ENCODE results near the gene STRADA. TPM values are rescaled to one million over a fixed set of nuclear protein-coding genes. Genes with fewer than 3 reads are reported as not detected.
"Not testable (repeated sequence)": the region's sequence is repeated elsewhere in the genome, so short reads cannot be mapped to it uniquely, and the experiment has no call there.

STRADA gene
- total and polyA plus RNA-seq, 9 donors, result 15.1 to 35.4 (median 25.0) TPM

- H3K4me3 ChIP-seq (ENCODE audit: low read length); H3K27me3 ChIP-seq (ENCODE audit: control insufficient read depth, insufficient read depth, low read length); DNase-seq; H3K9me3 ChIP-seq (replicated peaks; ENCODE audit: control insufficient read depth, low read depth, low read length); H3K36me3 ChIP-seq (ENCODE audit: control insufficient read depth, insufficient read depth, low read length); H3K27ac ChIP-seq (ENCODE audit: low read length); H3K4me1 ChIP-seq (ENCODE audit: control insufficient read depth, insufficient read depth, low read length): not testable (repeated sequence)
- WGBS (ENCODE audit: insufficient coverage), result no CpG with 5 or more reads among the region's 5 CpGs
Observed at GRCh38 chr17:63720194-63720593, 21.4 kb downstream of the STRADA start.

- Histone ChIP-seq H3K4me1 (ENCODE audit: control insufficient read depth, insufficient read depth, low read length) (no peaks in the 10 kb centered on the region), H3K27ac (ENCODE audit: low read length) (no peak overlapping the region), H3K4me3 (ENCODE audit: low read length) (no peak overlapping the region), H3K36me3 (ENCODE audit: control insufficient read depth, insufficient read depth, low read length) (peaks cover 7% of the 10 kb centered on the region), H3K9me3 (replicated peaks; ENCODE audit: control insufficient read depth, low read depth, low read length) (no peaks in the 10 kb centered on the region), H3K27me3 (ENCODE audit: control insufficient read depth, insufficient read depth, low read length) (no peaks in the 10 kb centered on the region)
- 70% methylated on average over 4 of the region's 5 CpGs for WGBS (ENCODE audit: insufficient coverage)
- no peak for DNase-seq
Observed at GRCh38 chr17:63718988-63719387, 22.6 kb downstream of the STRADA start.

DNA sequence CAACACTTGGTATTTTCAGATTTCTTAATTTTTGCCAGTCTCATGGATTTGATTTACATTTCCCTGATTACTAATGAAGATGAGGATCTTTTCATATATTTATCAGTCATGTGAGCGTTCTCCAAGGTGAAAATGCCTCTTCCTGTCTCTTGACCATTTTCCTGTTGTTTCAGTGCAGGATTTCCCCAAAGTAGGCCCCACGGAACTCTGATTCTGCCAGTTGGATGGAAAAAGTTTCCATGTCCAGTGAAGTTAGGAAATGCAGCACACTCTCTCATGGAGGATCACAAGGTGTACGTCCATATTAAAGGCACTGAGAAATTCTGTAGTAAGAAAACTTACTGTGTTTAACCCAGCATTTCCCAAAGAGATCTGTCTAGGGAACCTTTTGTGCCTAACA lies 25.2 kb downstream of the STRADA start:
- H3K4me1 ChIP-seq (ENCODE audit: control insufficient read depth, insufficient read depth, low read length), result no peaks in the 10 kb centered on the region
- H3K27ac ChIP-seq (ENCODE audit: low read length), result no peak overlapping the region
- peaks cover 30% of the 10 kb centered on the region for H3K36me3 ChIP-seq (ENCODE audit: control insufficient read depth, insufficient read depth, low read length)
- H3K9me3 ChIP-seq (replicated peaks; ENCODE audit: control insufficient read depth, low read depth, low read length), result no peaks in the 10 kb centered on the region
- no peak overlapping the region for H3K4me3 ChIP-seq (ENCODE audit: low read length)
- WGBS (ENCODE audit: insufficient coverage), result 50% methylated on average over 1 of the region's 3 CpGs
- DNase-seq, result no peak
- H3K27me3 ChIP-seq (ENCODE audit: control insufficient read depth, insufficient read depth, low read length), result no peaks in the 10 kb centered on the region

GRCh38 chr17:63714550-63715277 lies 26.9 kb downstream of the STRADA start:
- no peaks in the 10 kb centered on the region for H3K9me3 ChIP-seq (replicated peaks; ENCODE audit: control insufficient read depth, low read depth, low read length)
- peaks cover 47% of the 10 kb centered on the region for H3K36me3 ChIP-seq (ENCODE audit: control insufficient read depth, insufficient read depth, low read length)
- H3K4me3 ChIP-seq (ENCODE audit: low read length), result no peak overlapping the region
- 43% methylated on average over 6 of the region's 10 CpGs for WGBS (ENCODE audit: insufficient coverage)
- H3K27me3 ChIP-seq (ENCODE audit: control insufficient read depth, insufficient read depth, low read length), result no peaks in the 10 kb centered on the region
- H3K4me1 ChIP-seq (ENCODE audit: control insufficient read depth, insufficient read depth, low read length), result no peaks in the 10 kb centered on the region
- no peak overlapping the region for H3K27ac ChIP-seq (ENCODE audit: low read length)
- no peak for DNase-seq

DNA sequence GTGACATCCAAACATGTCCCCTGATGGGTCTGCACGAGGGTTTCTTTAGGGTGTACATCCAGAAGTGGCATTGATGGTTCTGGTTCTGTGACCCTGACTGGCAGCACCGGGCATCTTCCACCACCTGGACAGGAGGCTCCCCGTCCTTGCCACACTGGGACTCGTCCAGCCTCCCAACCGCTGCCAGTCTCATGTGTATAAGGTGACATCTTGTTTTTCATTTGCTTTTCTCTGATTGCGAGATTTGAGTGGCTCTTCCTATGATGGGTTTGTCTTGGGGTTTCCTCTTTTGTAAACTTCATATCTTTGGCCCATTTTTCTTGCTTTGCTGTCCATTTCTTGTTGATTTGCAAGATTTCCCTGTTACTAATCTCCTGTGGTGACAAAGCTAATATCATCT lies 32.5 kb downstream of the STRADA start:
- Histone ChIP-seq H3K27ac (ENCODE audit: low read length) (no peak overlapping the region), H3K9me3 (replicated peaks; ENCODE audit: control insufficient read depth, low read depth, low read length) (no peaks in the 10 kb centered on the region), H3K4me1 (ENCODE audit: control insufficient read depth, insufficient read depth, low read length) (no peaks in the 10 kb centered on the region), H3K36me3 (ENCODE audit: control insufficient read depth, insufficient read depth, low read length) (peaks cover 84% of the 10 kb centered on the region), H3K4me3 (ENCODE audit: low read length) (no peak overlapping the region), H3K27me3 (ENCODE audit: control insufficient read depth, insufficient read depth, low read length) (no peaks in the 10 kb centered on the region)
- no peak for DNase-seq
- 80% methylated on average over 1 of the region's 6 CpGs for WGBS (ENCODE audit: insufficient coverage)

- H3K27me3 ChIP-seq (ENCODE audit: control insufficient read depth, insufficient read depth, low read length), result no peaks in the 10 kb centered on the region
- no peak for DNase-seq
- peaks cover 1% of the 10 kb centered on the region for H3K4me1 ChIP-seq (ENCODE audit: control insufficient read depth, insufficient read depth, low read length)
- WGBS (ENCODE audit: insufficient coverage), result 87% methylated on average over 5 of the region's 11 CpGs
- H3K36me3 ChIP-seq (ENCODE audit: control insufficient read depth, insufficient read depth, low read length), result peaks cover 79% of the 10 kb centered on the region
- H3K27ac ChIP-seq (ENCODE audit: low read length), result no peak overlapping the region
- no peaks in the 10 kb centered on the region for H3K9me3 ChIP-seq (replicated peaks; ENCODE audit: control insufficient read depth, low read depth, low read length)
- H3K4me3 ChIP-seq (ENCODE audit: low read length), result no peak overlapping the region
Observed at GRCh38 chr17:63707151-63707550, 34.4 kb downstream of the STRADA start.

DNA sequence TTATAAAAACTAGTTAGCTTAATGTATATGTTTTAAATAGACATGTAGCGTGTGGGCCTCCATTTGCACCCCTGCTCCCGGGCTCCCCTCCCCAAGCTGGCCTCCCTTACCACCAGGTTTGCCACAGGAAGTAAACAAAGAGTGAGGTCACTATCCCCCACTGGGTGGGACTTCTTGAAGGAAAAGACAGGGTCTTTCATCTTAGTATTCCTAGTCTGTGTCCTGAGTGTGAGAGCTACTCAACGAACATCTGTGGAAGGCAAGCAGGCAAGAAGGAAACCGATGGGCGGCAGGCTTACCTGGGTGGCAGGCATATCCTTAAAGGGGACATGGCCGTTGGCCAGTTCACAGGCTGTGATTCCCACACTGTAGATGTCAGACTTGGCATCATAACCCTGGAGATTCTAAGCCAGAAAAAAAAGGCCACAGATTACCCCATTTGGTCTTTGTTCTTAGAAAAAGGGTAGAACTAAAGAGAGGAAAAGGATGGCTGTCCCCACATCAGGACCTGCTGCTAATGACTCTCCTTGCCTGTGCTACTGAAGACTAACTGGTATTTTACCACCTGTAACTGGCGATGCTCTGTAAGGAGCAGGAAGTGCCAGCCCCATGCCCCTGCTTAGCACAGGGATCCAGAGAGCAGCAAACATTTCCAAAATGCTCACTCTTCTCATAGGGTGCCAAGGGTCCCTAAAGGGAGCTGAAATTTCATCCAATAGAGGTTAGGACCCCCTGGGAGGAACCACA lies 35.1 kb downstream of the STRADA start:
- H3K9me3 ChIP-seq (replicated peaks; ENCODE audit: control insufficient read depth, low read depth, low read length), result no peaks in the 10 kb centered on the region
- H3K27me3 ChIP-seq (ENCODE audit: control insufficient read depth, insufficient read depth, low read length), result no peaks in the 10 kb centered on the region
- H3K27ac ChIP-seq (ENCODE audit: low read length), result no peak overlapping the region
- DNase-seq, result no peak
- H3K4me1 ChIP-seq (ENCODE audit: control insufficient read depth, insufficient read depth, low read length), result peaks cover 2% of the 10 kb centered on the region
- peaks cover 73% of the 10 kb centered on the region for H3K36me3 ChIP-seq (ENCODE audit: control insufficient read depth, insufficient read depth, low read length)
- H3K4me3 ChIP-seq (ENCODE audit: low read length), result no peak overlapping the region
- WGBS (ENCODE audit: insufficient coverage), result 76% methylated on average over 4 of the region's 7 CpGs

DNA sequence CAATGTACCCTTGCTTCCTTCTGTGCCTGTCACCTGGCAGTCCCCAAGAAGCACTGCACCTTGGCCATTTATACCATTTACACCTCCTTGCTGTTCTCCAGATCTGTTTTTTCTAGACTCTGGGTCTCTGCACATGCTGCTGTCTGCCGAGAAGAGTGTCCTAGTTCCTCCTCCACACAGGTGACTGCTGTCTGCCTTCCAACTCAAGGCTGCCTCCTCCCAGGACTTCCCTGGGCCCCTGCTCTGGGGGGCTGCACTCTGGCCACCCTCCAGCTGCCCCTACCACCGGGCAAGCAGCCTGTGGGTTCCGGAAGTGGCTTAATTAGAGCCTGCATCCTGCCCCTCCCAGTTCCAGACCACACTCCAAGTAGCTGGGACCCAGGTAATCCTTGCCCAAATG lies 35.9 kb downstream of the STRADA start:
- H3K27ac ChIP-seq (ENCODE audit: low read length), result no peak overlapping the region
- H3K36me3 ChIP-seq (ENCODE audit: control insufficient read depth, insufficient read depth, low read length), result peaks cover 64% of the 10 kb centered on the region

GRCh38 chr17:63704836-63705235 lies 36.8 kb downstream of the STRADA start:
- DNase-seq, result no peak
- peaks cover 56% of the 10 kb centered on the region for H3K36me3 ChIP-seq (ENCODE audit: control insufficient read depth, insufficient read depth, low read length)
- H3K4me3 ChIP-seq (ENCODE audit: low read length), result no peak overlapping the region
- no peaks in the 10 kb centered on the region for H3K9me3 ChIP-seq (replicated peaks; ENCODE audit: control insufficient read depth, low read depth, low read length)
- H3K27me3 ChIP-seq (ENCODE audit: control insufficient read depth, insufficient read depth, low read length), result no peaks in the 10 kb centered on the region
- H3K4me1 ChIP-seq (ENCODE audit: control insufficient read depth, insufficient read depth, low read length), result peaks cover 11% of the 10 kb centered on the region
- no peak overlapping the region for H3K27ac ChIP-seq (ENCODE audit: low read length)
- WGBS (ENCODE audit: insufficient coverage), result 76% methylated on average over 8 of the region's 9 CpGs

More for the DNA sequence above, 35.9 kb downstream of the STRADA start:
- no peaks in the 10 kb centered on the region for H3K27me3 ChIP-seq (ENCODE audit: control insufficient read depth, insufficient read depth, low read length)
- H3K4me1 ChIP-seq (ENCODE audit: control insufficient read depth, insufficient read depth, low read length), result peaks cover 11% of the 10 kb centered on the region
- 48% methylated on average over 3 of the region's 3 CpGs for WGBS (ENCODE audit: insufficient coverage)
- no peak for DNase-seq
- no peaks in the 10 kb centered on the region for H3K9me3 ChIP-seq (replicated peaks; ENCODE audit: control insufficient read depth, low read depth, low read length)
- H3K4me3 ChIP-seq (ENCODE audit: low read length), result no peak overlapping the region

GRCh38 chr17:63704259-63704576 lies 37.4 kb downstream of the STRADA start:
- Histone ChIP-seq H3K4me1 (ENCODE audit: control insufficient read depth, insufficient read depth, low read length) (peaks cover 13% of the 10 kb centered on the region), H3K27ac (ENCODE audit: low read length) (no peak overlapping the region), H3K9me3 (replicated peaks; ENCODE audit: control insufficient read depth, low read depth, low read length) (no peaks in the 10 kb centered on the region), H3K27me3 (ENCODE audit: control insufficient read depth, insufficient read depth, low read length) (no peaks in the 10 kb centered on the region), H3K4me3 (ENCODE audit: low read length) (no peak overlapping the region), H3K36me3 (ENCODE audit: control insufficient read depth, insufficient read depth, low read length) (peaks cover 51% of the 10 kb centered on the region)
- WGBS (ENCODE audit: insufficient coverage), result 98% methylated on average over 6 of the region's 11 CpGs
- DNase-seq, result no peak
